ENCODE measurements around the gene CERS1. TPM values are rescaled to one million over a fixed set of nuclear protein-coding genes. Genes with fewer than 3 reads are reported as not detected.

Gene CERS1
- total and polyA plus RNA-seq, 10 of the 15 experiments (the other 5 are each of a cell fraction or from before 2014, with no cell fraction given) = 0.19 TPM; not detected in 9

GRCh38 chr19:18830488-18830887, 65.5 kb downstream of the CERS1 start (continued):
- TF ChIP-seq WRNIP1 (IDR thresholded peaks at IDR 0.05; ENCODE audit: borderline replicate concordance, low read depth, low read length) (no peak), REST (IDR thresholded peaks at IDR 0.05; ENCODE audit: low read depth, low read length) (no peak), ZZZ3 (IDR thresholded peaks at IDR 0.05; ENCODE audit: control insufficient read depth, insufficient read length, low read depth) (no peak), RB1 (IDR thresholded peaks at IDR 0.05; ENCODE audit: borderline replicate concordance) (no peak), PML (IDR thresholded peaks at IDR 0.05; ENCODE audit: low read length) (no peak), ESRRA (IDR thresholded peaks at IDR 0.05; ENCODE audit: low read length) (no peak), CHD4 (IDR thresholded peaks at IDR 0.05) (no peak), ATF3 (IDR thresholded peaks at IDR 0.05; ENCODE audit: borderline replicate concordance, extremely low read depth, low read depth, low read length) (no peak), CTCF (IDR thresholded peaks at IDR 0.05 in 2 of 3, conservative IDR thresholded peaks at IDR 0.05 in 1 of 3; ENCODE audit: control insufficient read depth in 2 of 3, extremely low read depth in 1 of 3, insufficient read depth in 1 of 3, low read depth in 3 of 3, low read length in 3 of 3) (no peak)
